ENCODE data around the gene HACD2. TPM values are rescaled to one million over a fixed set of nuclear protein-coding genes. Genes with fewer than 3 reads are reported as not detected.
"Not testable (repeated sequence)": the region's sequence is repeated elsewhere in the genome, so short reads cannot be mapped to it uniquely, and the experiment has no call there.

The HACD2 gene
- total RNA-seq, 1 donor from 2014 or later = 20.3 TPM

DNA sequence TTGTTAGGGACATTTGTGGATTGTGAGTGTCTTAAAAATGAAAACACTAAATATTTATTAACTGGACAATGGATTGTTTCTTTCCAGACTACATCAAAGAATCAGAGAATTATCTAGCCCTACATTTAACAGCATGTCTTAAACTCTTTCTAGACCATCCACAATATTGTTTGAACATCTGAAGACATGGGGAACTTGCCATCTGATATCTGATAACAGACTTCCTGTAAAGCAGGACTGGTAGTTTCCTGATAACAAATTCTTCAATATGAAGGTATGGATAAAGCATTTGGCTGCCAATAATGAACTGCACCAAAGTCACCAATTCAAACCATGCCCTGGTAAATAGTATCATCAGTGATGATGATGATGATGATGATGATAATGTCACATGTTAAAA is 26.2 kb upstream of the HACD2 start:
- ATAC-seq = no peak

DNA sequence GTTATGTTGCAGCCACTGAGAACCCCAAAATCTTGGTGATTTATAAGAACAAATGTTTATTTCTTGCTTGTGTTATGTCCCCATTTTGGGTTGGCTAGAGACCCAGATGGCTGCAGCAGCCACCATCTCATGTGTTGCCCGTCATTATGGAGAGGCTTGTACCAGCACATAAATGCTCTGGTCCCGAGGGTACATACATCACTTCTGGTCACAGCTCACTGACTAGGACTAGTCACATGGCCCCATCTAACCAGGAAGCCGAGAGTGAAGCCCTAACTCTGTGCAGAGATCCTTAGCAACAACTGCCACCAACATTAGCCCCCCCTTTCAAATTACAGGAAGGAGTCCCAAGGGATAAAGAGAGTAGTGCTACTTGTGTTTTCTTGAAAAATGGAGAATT is 25.5 kb upstream of the HACD2 start:
- ATAC-seq = peak; percentile 46

DNA sequence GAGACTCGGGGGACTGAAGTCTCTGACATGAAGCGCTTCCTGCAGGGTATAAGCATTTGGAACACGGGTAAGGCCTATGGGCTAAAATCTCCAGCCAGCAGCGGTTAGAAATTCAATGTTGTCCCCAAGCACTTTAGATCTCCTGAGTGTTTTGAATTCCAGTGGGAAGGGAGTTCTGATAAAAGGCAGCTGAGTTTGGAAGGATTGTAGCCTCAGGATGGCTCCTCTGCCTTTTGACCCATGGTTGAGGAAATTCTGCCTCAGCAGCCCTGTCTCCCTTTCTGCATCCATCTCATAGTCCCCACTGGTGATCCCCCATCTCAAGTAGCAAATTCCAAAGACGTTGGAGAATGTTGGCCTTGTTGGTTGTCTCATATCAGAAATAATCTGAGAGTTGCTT is 24.2 kb upstream of the HACD2 start:
- ATAC-seq = no peak

DNA sequence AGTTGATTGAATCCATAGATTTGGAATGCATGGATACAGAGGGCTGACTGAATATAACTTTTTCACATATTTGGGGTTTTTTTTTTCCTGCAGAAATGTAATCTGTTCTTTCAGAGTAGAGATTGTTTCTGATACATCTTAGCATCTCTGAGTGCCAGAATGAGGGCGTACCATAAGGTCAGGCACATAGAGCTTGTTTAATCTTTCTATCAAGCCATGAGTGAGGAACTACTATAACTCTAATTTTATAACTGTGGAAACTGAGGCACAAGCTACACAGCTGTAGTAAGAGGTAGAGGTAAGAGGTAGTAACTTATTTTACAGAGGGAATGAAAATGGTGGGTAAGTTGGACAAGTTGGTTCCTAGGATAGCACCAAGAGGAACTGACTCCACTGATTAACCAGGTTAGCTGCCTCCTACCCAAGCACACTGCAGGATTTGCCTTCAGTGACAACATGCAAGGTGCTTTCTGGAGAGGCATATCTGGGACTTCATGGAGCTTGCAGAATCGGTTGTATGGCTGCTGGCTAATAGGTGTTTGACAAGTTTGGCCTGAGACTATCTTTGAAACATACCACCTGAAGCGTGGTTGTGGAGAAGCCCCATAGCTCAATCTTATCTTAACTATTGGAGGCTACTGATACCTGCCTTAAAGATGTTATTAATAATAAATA is 23.5 kb upstream of the HACD2 start:
- no peak for ATAC-seq

DNA sequence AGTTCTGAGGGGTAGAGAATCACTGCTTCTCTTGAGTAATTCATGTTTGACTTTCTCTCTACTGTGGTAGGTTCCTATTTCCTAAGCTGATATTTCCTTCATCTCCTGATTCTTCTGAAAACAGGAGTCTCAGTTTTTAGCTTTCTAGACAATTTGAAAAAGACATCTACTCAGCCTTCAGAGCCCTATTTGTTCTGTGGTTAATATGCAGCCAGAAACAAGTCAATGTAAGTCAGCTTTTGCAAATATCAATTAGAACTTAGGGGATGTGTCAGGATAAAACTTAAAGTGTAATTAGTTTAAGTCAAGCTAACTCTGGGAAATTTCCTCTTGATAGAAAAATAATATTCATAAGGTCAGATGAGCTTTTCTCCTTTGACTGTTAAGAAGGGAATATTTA is 21.7 kb upstream of the HACD2 start:
- no peak for ATAC-seq

DNA sequence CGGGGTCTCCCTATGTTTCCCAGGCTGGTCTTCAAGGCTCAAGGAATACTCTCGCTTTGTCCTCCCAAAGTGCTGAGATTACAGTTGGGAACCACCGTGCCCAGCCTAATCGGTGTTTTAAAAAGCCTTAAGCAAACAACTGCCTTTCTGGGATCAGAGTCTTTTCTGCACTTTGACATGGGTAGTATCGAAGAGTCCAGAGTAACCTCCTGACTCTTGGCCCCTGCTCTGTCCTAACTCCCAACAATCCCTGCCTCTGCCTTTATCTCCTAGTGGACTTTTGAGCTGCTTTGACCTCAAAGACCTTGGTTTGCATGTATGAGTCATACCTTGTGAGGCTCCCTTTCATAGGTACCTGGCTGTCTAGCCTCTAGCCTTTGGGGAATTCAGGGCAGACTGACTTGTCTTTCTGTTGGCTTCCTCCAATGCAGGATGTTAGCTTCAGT is 21.0 kb upstream of the HACD2 start:
- peak; percentile 71 for ATAC-seq

DNA sequence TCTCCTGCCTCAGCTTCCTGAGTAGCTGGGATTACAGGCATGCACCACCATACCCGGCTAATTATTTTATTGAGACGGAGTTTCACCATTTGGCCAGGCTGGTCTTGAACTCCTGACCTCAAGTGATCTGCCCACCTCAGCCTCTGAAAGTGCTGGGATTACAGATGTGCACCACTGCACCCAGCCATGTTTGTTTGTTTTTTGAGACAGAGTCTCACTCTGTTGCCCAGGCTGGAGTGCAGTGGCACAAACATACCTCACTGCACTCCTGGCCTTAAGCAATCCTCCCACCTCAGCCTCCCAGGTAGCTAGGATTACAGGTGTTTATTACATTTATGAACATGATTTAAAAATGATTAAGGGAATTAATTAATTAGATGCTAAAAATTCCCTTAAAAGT is 18.3 kb upstream of the HACD2 start:
- not testable (repeated sequence) for ATAC-seq

DNA sequence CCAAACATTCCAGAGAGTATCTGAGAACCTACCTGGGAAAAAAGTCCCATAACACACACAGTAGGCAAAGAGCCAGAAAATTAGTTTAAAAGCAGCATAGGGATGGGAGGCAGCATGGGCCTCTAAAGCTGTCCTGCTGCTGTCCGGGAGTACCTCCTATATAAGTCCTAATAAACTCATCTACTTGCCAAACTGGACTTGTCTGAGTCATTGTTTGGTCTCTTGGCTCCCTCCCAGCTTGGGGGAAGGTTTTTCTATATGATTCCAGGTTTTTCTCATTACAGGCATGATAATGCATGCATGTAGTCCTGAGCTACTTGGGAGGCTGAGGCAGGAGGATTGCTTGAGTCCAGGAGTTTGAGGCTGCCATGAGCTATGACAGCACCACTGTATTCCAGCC is 17.5 kb upstream of the HACD2 start:
- ATAC-seq = peak; percentile 69

DNA sequence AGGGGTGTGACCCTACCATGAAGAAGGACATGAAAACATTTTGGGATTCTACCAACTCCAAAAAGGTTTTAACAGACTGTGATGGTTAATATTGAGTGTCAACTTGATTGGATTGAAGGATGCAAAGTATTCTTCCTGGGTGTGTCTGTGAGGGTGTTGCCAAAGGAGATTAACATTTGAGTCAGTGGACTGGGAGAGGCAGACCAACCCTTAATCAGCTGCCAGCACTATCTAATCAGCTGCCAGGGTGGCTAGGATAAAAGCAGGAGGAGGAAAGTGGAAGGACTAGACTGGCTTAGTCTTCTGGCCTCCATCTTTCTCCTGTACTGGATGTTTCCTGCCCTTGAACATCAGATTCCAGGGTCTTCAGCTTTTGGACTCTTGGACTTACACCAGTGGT is 16.0 kb upstream of the HACD2 start:
- peak; percentile 63 for ATAC-seq

DNA sequence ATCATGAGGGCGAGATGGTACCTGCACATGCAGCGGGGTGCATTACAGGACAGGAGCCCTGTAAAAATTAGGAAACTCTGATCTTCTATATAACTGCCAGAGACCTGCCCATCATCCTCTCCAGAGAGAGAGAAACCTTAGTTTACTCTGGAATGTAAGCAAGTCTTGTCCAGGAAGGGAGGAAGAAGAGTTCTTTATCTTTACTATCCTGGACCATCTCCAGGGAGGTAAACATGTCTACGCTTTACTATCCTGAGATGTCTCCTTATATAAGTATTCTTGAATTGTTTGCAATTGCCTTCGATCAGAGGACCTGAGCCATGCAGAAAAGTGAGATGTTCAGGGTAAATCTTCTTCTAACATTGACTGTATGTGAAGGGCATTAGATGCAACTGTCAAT is 12.7 kb upstream of the HACD2 start:
- no peak for ATAC-seq

DNA sequence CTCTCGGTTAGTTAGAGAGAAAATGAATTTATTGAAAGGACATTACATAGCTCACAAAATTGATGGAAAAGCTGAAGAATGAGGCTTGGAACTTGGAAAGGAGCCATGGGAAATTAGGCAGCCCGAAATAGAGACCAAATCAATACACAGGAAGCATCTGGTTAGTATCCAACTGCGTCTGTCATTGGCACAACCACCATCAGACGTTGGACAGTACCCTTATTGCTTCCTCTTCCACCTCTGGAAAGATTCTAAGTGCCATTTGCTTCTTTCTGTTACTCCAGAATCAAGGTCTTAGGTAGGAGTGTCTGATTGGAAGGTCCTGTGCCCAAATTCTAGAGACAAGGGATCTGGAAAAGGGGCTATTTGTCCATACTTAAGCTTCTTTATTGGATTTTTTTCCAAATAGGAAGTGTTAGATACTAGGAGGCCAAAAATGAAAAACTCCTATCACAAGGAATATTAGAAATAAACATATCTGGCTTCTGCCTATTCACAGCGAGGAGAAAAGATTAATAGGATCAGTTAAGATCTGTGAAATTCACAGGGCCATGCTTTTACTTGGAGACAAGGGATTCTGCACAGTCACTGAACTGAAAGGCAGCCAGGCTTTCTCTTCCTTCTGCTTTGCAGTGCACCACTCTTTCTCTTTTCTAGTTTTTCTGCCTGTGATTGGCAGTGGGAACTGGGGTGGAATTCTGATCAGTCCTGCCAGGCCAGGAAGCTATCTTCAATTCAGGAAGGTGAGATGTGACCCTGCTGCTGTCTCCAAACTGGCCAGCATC is 10.7 kb upstream of the HACD2 start:
- ATAC-seq = no peak

DNA sequence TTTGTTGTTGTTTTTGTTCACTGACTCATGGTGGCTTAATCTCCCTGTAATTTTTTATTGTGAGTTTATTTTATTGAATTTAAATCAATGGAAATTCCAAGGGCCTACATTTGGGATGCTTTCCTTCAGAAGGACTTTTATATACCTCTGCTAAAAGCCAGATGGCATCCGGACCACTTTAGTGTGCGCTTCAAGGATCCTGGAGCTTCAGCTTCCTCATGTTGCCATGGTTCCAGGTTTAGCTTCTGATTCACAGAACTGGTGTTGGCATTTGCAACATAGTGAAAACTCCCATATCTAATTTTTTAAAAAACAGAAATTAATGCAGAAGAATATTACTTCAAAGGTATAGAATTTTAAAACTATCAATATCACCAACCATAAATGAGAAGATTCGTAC is 8.5 kb upstream of the HACD2 start:
- no peak for ATAC-seq

DNA sequence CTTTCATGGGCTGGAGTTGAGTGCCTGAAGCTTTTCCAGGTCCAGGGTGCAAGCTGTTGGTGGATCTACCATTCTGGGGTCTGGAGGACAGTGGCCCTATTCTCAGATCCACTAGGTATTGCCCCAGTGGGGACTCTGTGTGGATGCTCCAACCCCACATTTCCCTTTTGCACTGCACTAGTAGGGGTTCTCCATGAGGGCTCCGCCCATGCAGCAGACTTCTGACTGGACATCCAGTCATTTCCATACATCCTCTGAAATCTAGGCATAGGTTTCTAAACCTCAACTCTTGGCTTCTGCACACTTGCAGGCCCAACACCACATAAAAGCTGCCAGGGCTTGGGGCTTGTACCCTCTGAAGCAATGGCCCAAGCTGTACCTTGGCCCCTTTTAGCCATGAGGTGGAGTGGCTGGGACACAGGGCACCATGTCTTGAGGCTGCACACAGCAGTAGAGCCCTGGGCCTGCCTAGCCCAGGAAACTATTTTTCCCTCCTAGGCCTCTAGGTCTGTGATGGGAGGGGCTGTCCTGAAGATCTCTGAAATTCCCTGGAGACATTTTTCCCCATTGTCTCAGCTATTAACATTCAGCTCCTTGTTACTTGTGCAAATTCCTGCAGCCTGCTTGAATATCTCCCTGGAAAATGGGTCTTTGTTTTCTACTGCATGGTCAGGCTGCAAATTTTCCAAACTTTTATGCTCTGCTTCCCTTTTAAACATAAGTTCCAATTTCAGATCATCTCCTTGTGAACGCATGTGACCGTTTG is 6.0 kb upstream of the HACD2 start:
- no peak for ATAC-seq

DNA sequence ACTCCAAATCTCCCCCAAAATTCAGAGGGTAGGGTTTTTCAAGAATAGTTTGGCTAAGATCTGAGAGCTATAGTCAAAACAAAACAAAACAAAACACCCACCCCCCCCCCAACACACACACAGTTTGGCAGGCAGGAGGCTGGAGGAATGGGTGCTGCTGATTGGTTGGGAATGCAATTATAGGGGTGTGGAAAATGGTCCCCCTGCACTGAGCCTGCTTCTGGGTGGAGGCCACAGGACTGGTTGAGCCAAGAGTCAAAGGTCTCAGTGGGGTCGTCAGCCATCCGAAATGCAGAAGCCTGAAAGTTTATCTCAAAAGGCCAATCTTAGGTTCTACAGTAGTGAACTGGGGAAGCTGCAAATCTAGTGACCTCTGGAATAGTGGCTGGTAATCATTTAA is 2.5 kb upstream of the HACD2 start:
- no peak for ATAC-seq

DNA sequence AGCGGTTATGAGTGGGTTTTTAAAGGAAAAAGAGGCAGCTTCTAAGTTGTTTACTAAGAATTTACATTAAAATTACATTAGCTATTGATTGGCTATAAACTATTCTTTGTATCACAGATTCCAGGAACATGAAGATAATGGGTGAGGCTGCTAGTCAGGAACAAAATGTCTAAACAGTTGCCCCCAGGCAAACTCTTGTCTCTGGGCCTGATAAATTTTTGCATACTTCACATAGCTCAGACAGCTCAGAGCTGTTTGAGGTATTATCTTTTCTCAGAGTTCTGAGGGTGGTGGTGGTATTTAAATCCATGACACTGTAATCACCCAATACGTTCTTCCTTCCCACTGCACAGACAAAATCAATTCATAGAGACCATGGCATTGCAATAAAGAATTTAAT is 2.1 kb upstream of the HACD2 start:
- ATAC-seq = no peak

DNA sequence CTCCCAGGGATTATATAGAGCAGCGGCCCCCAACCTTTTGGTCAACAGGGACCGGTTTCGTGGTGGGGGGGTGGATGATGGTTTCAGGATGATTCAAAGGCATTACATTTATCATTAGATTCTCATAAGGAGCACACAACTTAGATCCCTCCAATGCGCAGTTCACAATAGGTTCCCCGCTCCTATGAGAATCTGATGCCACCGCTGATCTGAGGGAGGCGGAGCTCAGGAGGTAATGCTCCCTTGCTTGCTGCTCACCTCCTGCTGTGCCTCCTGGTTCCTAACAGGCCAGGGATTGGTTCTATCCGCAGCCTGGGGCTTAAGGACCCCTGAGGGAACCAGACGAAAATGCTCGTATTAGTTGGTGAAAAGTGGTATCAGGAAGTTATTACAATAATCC is 1.3 kb upstream of the HACD2 start:
- ATAC-seq = peak; percentile 30

DNA sequence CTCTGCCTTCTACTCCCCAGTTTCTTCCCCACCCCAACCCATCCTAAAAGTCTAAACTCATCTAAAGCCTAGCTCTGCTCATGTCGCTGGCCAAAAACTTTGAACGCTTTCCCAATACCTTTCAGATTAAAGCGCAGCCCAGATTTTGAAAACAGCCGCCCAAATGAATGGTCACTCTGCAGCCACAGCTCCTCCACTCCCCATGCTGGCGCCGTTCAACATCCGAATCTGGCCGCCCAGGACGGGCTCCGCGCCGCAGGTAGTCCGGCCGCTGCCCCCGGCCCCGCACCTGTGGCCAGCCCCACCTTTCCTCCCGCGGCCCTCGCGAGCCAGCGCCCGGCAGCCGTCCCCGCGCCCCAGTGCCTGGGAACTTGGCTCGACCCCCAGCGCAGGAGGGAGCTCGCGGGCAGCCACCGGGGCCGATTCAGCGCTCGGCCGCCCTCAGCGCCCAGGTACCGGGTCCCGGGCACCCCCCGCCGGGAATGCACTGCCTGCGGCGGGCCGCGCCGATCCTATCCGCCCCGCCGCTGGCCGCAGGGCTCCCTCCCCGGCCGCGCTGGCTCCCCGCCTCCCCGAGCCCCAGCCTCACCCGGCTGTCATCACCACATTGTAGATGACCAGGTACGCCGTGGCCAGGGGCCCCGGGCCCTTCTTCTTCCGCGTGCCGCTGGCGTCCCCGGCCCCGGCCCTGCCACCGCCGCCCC is 417 bp downstream of the HACD2 start:
- peak; percentile 52 for ATAC-seq

DNA sequence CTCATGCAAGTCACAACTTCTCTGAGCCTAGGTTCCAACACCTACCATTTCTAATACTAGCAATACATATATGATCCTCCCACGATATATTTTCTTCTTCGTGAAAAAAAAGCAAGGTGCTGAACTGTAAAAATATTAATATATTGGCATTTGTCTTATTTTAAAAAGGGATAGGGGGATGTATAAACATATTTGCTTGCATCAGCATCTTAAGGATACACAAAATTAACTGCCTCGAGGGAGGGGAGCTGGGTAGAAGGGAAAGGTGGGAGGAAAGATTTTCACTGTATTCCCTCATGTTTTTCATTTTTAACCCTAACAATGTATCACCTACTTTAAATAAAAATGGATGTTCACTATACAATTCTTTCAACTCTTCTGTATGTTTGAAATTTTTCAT is 1.3 kb downstream of the HACD2 start:
- ATAC-seq = no peak

DNA sequence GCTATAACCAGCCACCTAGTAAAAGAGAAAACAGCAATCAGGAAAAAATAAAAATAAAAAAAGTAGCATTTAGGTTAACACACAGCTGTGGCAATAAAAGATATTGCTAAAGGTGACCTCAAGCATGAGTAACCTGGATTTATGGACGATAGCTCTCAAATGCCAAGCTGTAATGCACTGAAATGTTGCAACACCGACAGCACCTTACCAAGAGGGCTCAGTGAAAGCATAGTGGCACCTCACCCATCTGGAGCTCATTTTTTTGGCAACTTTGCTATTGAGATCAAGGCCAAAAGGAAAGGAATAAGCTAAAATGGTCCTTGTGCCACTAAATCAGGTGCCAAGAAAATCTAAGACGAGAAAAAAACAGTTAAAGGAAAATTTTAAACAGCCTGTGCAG is 2.5 kb downstream of the HACD2 start:
- ATAC-seq = no peak

DNA sequence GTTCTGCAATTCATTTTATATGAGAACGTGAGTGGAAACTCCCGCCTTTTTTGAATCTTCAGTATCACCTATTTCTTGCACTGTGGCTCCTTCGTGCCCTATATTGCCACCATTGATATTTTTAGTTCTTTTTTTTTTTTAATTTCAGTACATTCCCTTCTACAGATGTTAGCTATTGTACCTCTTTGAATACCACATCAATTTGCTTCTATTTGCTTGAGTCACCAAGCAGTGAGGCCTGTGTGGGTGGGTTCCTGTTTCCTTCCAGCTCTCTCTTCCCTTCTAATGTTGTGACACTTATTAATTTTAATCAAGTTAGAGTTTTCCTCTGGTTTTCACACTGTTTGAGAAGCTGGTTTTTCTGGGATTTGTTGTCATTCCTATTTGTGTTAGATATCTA is 8.7 kb downstream of the HACD2 start:
- no peak for ATAC-seq

DNA sequence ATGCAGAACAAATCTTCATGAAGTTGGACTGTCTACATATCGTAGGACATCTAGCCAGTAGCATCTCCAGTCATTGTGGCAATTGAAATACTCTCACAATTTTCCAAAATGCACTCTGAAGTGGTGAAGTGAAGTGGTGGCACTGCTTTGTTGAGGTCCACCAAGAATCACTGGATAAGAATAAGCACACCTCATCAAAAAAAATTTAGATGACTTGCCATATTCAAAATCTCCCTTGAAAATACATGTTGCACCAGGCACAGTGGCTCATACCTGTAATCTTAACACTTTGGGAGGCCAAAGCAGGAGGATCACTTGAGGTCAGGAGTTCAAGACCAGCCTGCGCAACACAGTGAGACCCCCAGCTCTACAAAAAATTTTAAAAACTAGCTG is 12.9 kb downstream of the HACD2 start:
- no peak for ATAC-seq

DNA sequence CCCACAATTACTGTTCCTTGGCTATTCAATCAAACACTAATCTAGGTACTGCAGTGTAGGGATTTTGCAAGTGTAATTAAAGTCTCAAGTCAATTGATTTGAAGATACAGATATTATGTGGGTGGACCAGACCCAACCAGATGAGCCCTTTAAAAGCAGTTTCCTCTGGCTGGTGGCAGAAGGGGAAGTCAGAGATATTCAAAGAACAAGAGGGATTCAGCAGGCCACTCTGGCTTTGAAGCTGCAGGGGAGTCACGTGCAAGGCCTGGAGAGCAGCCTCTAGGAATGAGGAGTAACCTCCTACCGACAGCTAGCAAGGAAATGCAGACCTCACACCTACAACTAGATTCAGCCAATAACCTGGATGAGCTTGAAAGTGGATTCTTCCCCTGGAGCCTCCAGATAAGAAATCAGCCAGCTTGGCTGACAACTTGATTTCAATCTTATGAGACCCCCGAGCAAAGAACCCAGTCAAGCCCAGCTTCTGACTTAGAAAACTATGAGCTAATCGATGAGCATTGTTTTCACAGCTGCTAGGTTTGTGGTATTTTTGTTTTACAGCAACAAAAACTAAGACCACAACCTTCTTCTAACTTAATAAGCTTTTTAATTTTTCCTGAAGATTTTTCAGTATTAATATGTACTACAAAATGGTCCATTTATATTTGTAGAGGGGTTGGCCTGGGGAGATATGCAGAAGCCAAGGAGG is 13.4 kb downstream of the HACD2 start:
- no peak for ATAC-seq
